Left lung (tissue), 10 donors: ENCODE data around the gene CD74. TPM values are rescaled to one million over a fixed set of nuclear protein-coding genes. Genes with fewer than 3 reads are reported as not detected.

Source experiments
- ATAC-seq: fragments of 200-7000 bp; cut with Tn5 transposase; one replicate; pipeline ENCODE4 v1.9.1; 2020; ENCODE audit warnings: moderate library complexity
- DNase-seq, 4 donors: peaks; one replicate each; pipeline ENCODE4 v3.0.0-alpha.2; 2013 to 2020
- H3K27ac ChIP-seq, 2 donors: fragments of 200-600 bp; sonication (generic) in 1 of 2; one replicate each; pipeline versions ENCODE4 v1.5.0 to v1.8.0; 2020 to 2021
- H3K27me3 ChIP-seq, 2 donors: fragments of 200-600 bp; sonication (generic) in 1 of 2; one replicate each; pipeline versions ENCODE4 v1.5.0 to v1.8.0; 2020 to 2021
- H3K36me3 ChIP-seq, 2 donors: fragments of 200-600 bp; sonication (generic) in 1 of 2; one replicate each; pipeline versions ENCODE4 v1.5.0 to v1.8.0; 2020 to 2021
- H3K4me1 ChIP-seq, 2 donors: fragments of 200-600 bp; one replicate each; pipeline ENCODE4 v1.8.0; 2021
- H3K4me3 ChIP-seq, 2 donors: fragments of 200-600 bp; sonication (generic) in 1 of 2; one replicate each; pipeline versions ENCODE4 v1.5.0 to v1.8.0; 2020 to 2021; ENCODE audit warnings: mild to moderate bottlenecking in 1 of 2
- H3K9me3 ChIP-seq, 2 donors: fragments of 200-600 bp; sonication (generic) in 1 of 2; one replicate each; pipeline versions ENCODE4 v1.5.0 to v1.8.0; 2020 to 2021
- intact Hi-C, 2 donors: fragments of 100-400 bp; cut with DNase I; formaldehyde crosslinking; loops; one replicate each; pipeline versions ENCODE4 v1.11.2 to v1.14.2; 2022
- polyA plus RNA-seq, 6 donors: library from polyadenylated mRNA; unstranded; fragments of 120-200 nt; gene quantifications; one replicate each; pipeline ENCODE4 v1.2.1, GENCODE V29; 2013; ENCODE audit not compliant: insufficient read length in 6 of 6
- total RNA-seq, 2 donors: library from RNA; stranded (reverse); fragmentation: NEBNext Ultra II Directional; extraction: Animal tissue kit (Norgen Biotek cat#: 25700); gene quantifications; one replicate each; pipeline ENCODE4 v1.2.1, GENCODE V29; 2021
- TF ChIP-seq, protein P1 (sequence below), 2 donors: fragments of 200-600 bp; sonication (generic) in 1 of 2; IDR thresholded peaks; one replicate each; pipeline versions ENCODE4 v1.5.0 to v1.8.0; 2021; ENCODE audit warnings: antibody characterized with exemption in 2 of 2
- donor health status: DM: no; HTN: yes; CAD: no.
- donor health status: DM: no; HTN: no; CAD: no.

CD74 gene
- total and polyA plus RNA-seq, 8 donors, result 143 to 2,212 (median 189) TPM

GRCh38 chr5:150386024-150386855 is 26.5 kb downstream of the CD74 start:
- DNase-seq (no peak), ATAC-seq (no peak)
- Histone ChIP-seq H3K9me3 (no peaks in the 10 kb centered on the region), H3K36me3 (peaks cover 0 to 100% of the 10 kb centered on the region in 2 donors), H3K27ac (no peak overlapping the region), H3K4me3 (no peak overlapping the region), H3K4me1 (no peaks in the 10 kb centered on the region), H3K27me3 (no peaks in the 10 kb centered on the region)
- intact Hi-C loops, result no loop called here
- TF ChIP-seq, protein P1, sequence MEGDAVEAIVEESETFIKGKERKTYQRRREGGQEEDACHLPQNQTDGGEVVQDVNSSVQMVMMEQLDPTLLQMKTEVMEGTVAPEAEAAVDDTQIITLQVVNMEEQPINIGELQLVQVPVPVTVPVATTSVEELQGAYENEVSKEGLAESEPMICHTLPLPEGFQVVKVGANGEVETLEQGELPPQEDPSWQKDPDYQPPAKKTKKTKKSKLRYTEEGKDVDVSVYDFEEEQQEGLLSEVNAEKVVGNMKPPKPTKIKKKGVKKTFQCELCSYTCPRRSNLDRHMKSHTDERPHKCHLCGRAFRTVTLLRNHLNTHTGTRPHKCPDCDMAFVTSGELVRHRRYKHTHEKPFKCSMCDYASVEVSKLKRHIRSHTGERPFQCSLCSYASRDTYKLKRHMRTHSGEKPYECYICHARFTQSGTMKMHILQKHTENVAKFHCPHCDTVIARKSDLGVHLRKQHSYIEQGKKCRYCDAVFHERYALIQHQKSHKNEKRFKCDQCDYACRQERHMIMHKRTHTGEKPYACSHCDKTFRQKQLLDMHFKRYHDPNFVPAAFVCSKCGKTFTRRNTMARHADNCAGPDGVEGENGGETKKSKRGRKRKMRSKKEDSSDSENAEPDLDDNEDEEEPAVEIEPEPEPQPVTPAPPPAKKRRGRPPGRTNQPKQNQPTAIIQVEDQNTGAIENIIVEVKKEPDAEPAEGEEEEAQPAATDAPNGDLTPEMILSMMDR (IDR thresholded peaks at IDR 0.05), result no peak

DNA sequence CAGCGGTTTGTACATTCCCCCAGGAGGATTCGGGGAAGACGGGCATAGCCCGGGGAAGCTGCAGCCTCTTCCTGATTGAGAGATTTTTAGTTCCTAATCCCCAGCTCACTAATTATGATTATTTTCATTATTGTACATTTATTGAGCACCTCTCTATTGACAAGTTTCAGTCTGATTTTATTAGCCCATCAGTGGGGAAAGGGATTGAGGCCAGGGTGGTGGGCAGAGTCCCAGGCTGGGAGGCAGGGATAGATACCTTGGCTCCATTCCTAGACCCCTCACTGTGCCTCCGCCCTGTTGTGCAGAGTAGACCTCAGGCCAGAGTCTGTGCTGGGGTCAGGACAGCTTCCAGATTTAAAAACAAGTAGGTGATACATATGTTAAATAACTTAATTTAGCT is 28.0 kb downstream of the CD74 start:
- H3K36me3 ChIP-seq, result peaks cover 0 to 100% of the 10 kb centered on the region in 2 donors
- TF ChIP-seq, protein P1 (IDR thresholded peaks at IDR 0.05), result no peak
- DNase-seq (no peak), ATAC-seq (no peak)
- no peak overlapping the region for H3K4me3 ChIP-seq
- H3K27ac ChIP-seq, result no peak overlapping the region
- H3K27me3 ChIP-seq, result no peaks in the 10 kb centered on the region
- intact Hi-C loops, result no loop called here
- H3K4me1 ChIP-seq, result no peaks in the 10 kb centered on the region
- no peaks in the 10 kb centered on the region for H3K9me3 ChIP-seq

DNA sequence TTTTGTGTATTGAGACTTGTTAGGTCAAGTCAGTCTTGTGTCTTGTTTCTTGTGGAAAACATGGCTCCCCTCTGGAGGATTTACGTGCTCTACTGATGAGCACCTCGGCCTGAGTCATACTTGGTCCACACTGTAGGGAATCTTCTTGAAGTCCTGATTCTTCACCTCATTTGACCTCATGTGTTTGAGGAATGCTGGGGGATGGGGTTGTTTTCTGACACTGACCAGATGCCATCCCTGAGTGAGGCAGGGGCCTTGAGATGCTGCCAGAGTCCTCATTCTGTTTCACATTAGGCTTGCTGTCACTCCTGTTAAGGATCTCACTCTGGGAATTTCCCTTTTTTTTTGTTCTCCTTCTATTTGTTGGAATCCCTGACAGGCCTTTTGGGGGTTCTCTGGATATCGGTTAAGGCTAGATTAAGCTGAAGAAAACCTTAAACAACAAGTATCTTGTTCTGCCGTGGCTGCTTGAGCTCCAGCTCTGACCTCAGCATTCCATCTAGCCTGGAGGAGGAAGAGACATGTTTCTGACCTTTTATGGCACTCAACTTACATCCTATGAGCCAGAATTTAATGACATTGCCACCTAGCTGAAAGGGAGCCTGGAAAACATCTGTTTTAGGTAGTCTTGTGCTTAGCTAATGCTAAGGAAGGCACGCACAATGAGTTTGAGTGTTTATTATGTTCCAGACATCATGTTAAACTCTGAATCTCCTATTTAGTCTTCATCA is 34.6 kb downstream of the CD74 start:
- DNase-seq (no peak), ATAC-seq (no peak)
- H3K4me3 ChIP-seq, result no peak overlapping the region
- intact Hi-C loops, result no loop called here
- TF ChIP-seq, protein P1 (IDR thresholded peaks at IDR 0.05), result no peak
- H3K4me1 ChIP-seq, result no peaks in the 10 kb centered on the region
- peaks cover 0 to 100% of the 10 kb centered on the region in 2 donors for H3K36me3 ChIP-seq
- no peak overlapping the region for H3K27ac ChIP-seq
- H3K27me3 ChIP-seq, result no peaks in the 10 kb centered on the region
- no peaks in the 10 kb centered on the region for H3K9me3 ChIP-seq

GRCh38 chr5:150376799-150377771 is 35.6 kb downstream of the CD74 start:
- no peaks in the 10 kb centered on the region for H3K9me3 ChIP-seq
- H3K36me3 ChIP-seq, result peaks cover 0 to 100% of the 10 kb centered on the region in 2 donors
- H3K27me3 ChIP-seq, result no peaks in the 10 kb centered on the region
- H3K27ac ChIP-seq, result no peak overlapping the region
- intact Hi-C loops, result no loop called here
- H3K4me1 ChIP-seq, result no peaks in the 10 kb centered on the region
- no peak overlapping the region for H3K4me3 ChIP-seq
- no peak for DNase-seq
- TF ChIP-seq, protein P1 (IDR thresholded peaks at IDR 0.05), result no peak
- ATAC-seq, result no peak
